ENCODE data around the gene PPP3CA. TPM values are rescaled to one million over a fixed set of nuclear protein-coding genes. Genes with fewer than 3 reads are reported as not detected.

PPP3CA gene
- total and polyA plus RNA-seq, 2 of the 13 experiments (the other 11 are each of a cell fraction or from before 2014, with no cell fraction given): 4.8 to 13.2 TPM

GRCh38 chr4:101346351-101347266 is 717 bp downstream of the PPP3CA start (continued):
- TF ChIP-seq ZNF512B (CRISPR knock-in tag; IDR thresholded peaks at IDR 0.05; ENCODE audit: borderline replicate concordance): no peak
- no peak for TF ChIP-seq ZNF337 (CRISPR knock-in tag; IDR thresholded peaks at IDR 0.05; ENCODE audit: borderline replicate concordance, low read depth)
- no peak for TF ChIP-seq ATF6 (CRISPR knock-in tag; conservative IDR thresholded peaks at IDR 0.05)
- no peak for TF ChIP-seq ZNF549 (CRISPR knock-in tag; IDR thresholded peaks at IDR 0.05)
- no peak for TF ChIP-seq MIER3 (CRISPR knock-in tag; IDR thresholded peaks at IDR 0.05; ENCODE audit: borderline replicate concordance)
- TF ChIP-seq XBP1 (CRISPR knock-in tag; IDR thresholded peaks at IDR 0.05): no peak
- no peak for TF ChIP-seq ZNF253 (CRISPR knock-in tag; IDR thresholded peaks at IDR 0.05; ENCODE audit: borderline replicate concordance)
- no peak for TF ChIP-seq NPAS2 (CRISPR knock-in tag; IDR thresholded peaks at IDR 0.05; ENCODE audit: borderline replicate concordance)
- no peak for TF ChIP-seq REST (IDR thresholded peaks at IDR 0.05; ENCODE audit: borderline replicate concordance in 1 of 2, low read depth in 1 of 2, low read length in 2 of 2)
- no peak for TF ChIP-seq ZSCAN22 (CRISPR knock-in tag; IDR thresholded peaks at IDR 0.05)
- no peak for TF ChIP-seq SP5 (CRISPR knock-in tag; IDR thresholded peaks at IDR 0.05; ENCODE audit: borderline replicate concordance, low read depth)
- no peak for TF ChIP-seq PBX2 (CRISPR knock-in tag; IDR thresholded peaks at IDR 0.05)
- no peak; the same call in 1 of the 2 replicates for TF ChIP-seq POGK (CRISPR knock-in tag; conservative IDR thresholded peaks at IDR 0.05)
- TF ChIP-seq ETV6 (CRISPR knock-in tag; conservative IDR thresholded peaks at IDR 0.05): no peak
- no peak for TF ChIP-seq MYNN (CRISPR knock-in tag; IDR thresholded peaks at IDR 0.05; ENCODE audit: low read depth)
- no peak for TF ChIP-seq ZNF296 (CRISPR knock-in tag; conservative IDR thresholded peaks at IDR 0.05)
